GM12878 (cell line): ENCODE measurements around the gene ACOX1. TPM values are rescaled to one million over a fixed set of nuclear protein-coding genes. Genes with fewer than 3 reads are reported as not detected.

Experiments used
- ATAC-seq: fragments of 200-7000 bp; cut with Tn5 transposase; 3 replicates; pipeline ENCODE4 v1.9.1; 2020; ENCODE audit warnings: mild to moderate bottlenecking, moderate library complexity
- BruUV-seq: library from RNA; stranded (reverse); fragments of 400-500 nt; replicated peaks from 2 replicates; lab custom pipeline; 2021; lab: Mats Ljungman, UMichigan
- CTCF ChIA-PET: fragments of 300-600 bp; sonication (Branson Sonifier 250); formaldehyde crosslinking; extraction: SDS; loops from one replicate; lab custom pipeline; 2021; ENCODE audit warnings: inconsistent platforms; lab: Yijun Ruan, JAX
- POLR2A ChIA-PET: fragments of 350-600 bp; formaldehyde crosslinking; extraction: SDS; loops from one replicate; lab custom pipeline; 2021; ENCODE audit warnings: inconsistent platforms; lab: Charles Lee
- RAD21 ChIA-PET: fragments of 300-600 bp; sonication (Branson Sonifier 250); formaldehyde crosslinking; loops from one replicate; lab custom pipeline; 2023; ENCODE audit warnings: antibody characterized with exemption; ENCODE audit not compliant: unreplicated experiment; lab: Charles Lee
- SMC1A ChIA-PET: fragments of 300-600 bp; sonication (Branson Sonifier 250); formaldehyde crosslinking; loops from one replicate; lab custom pipeline; 2023; ENCODE audit not compliant: unreplicated experiment, uncharacterized antibody; lab: Charles Lee
- DNase-seq: peaks from one replicate; pipeline ENCODE4 v3.0.0-alpha.2; 2011; ENCODE audit warnings: low read depth, low spot score
- FAIRE-seq: peaks from 3 replicates; lab custom pipeline; 2011; peaks lifted over from hg19 to GRCh38; lab: Jason Lieb, UNC
- H2AFZ ChIP-seq: 2 replicates; pipeline ENCODE4 v1.6.0; 2011; ENCODE audit warnings: low read depth, low read length, control low read depth; ENCODE audit not compliant: control insufficient read depth
- H3K27ac ChIP-seq: 2 replicates; pipeline ENCODE4 v1.5.1; 2011; ENCODE audit warnings: control low read depth; ENCODE audit not compliant: control insufficient read depth, insufficient read depth
- H3K27me3 ChIP-seq, 2 experiments: replicated peaks in 1 of 2; 2 replicates each; pipeline versions ENCODE4 v1.6.0 to v1.6.1; 2011; ENCODE audit warnings: low read length in 1 of 2; ENCODE audit not compliant: control insufficient read depth in 2 of 2, insufficient read depth in 2 of 2
- H3K36me3 ChIP-seq, 2 experiments: 2 replicates each; pipeline ENCODE4 v1.5.1; 2011; ENCODE audit warnings: low read length in 1 of 2; ENCODE audit not compliant: control insufficient read depth in 2 of 2, insufficient read depth in 2 of 2
- H3K4me1 ChIP-seq: 2 replicates; pipeline ENCODE4 v1.6.1; 2011; ENCODE audit warnings: mild to moderate bottlenecking, low read length, moderate library complexity, mixed read lengths; ENCODE audit not compliant: control insufficient read depth, insufficient read depth
- H3K4me2 ChIP-seq: 2 replicates; pipeline ENCODE4 v1.6.0; 2011; ENCODE audit warnings: control low read depth; ENCODE audit not compliant: control insufficient read depth, insufficient read depth
- H3K4me3 ChIP-seq: fragments of 200-600 bp; sonication (generic); 2 replicates; pipeline ENCODE4 v1.5.1; 2016
- H3K79me2 ChIP-seq: 2 replicates; pipeline ENCODE4 v1.6.0; 2011; ENCODE audit warnings: low read length; ENCODE audit not compliant: control insufficient read depth, insufficient read depth
- H3K9ac ChIP-seq: 2 replicates; pipeline ENCODE4 v1.8.0; 2011; ENCODE audit warnings: low read length, control low read depth, mixed read lengths; ENCODE audit not compliant: control insufficient read depth, insufficient read depth
- H3K9me3 ChIP-seq: replicated peaks from 3 replicates; pipeline ENCODE4 v1.5.1; 2011; ENCODE audit warnings: mild to moderate bottlenecking, low read length; ENCODE audit not compliant: control insufficient read depth, insufficient read depth
- H4K20me1 ChIP-seq: 2 replicates; pipeline ENCODE4 v1.6.0; 2011; ENCODE audit not compliant: control insufficient read depth, insufficient read depth
- CHD4 ChIP-seq: fragments of 200-600 bp; sonication (generic); IDR thresholded peaks from 2 replicates; pipeline ENCODE4 v1.6.1; 2016; ENCODE audit warnings: mild to moderate bottlenecking
- EP300 ChIP-seq, 2 experiments: fragments of 150-350 bp in 1 of 2; IDR thresholded peaks; 2 replicates each; pipeline ENCODE4 v1.6.1; 2011 to 2012; ENCODE audit warnings: low read depth in 2 of 2, low read length in 2 of 2, borderline replicate concordance in 1 of 2, improper control_type of control experiment in 1 of 2, inconsistent platforms in 1 of 2; ENCODE audit not compliant: control insufficient read depth in 1 of 2
- GATAD2B ChIP-seq: fragments of 450-650 bp; conservative IDR thresholded peaks from 2 replicates; pipeline ENCODE4 v1.6.1; 2017; ENCODE audit warnings: low read depth, mild to moderate bottlenecking, moderate library complexity
- HDAC6 ChIP-seq: fragments of 200-600 bp; sonication (generic); IDR thresholded peaks from one replicate; pipeline ENCODE4 v1.8.0; 2017; ENCODE audit warnings: antibody characterized with exemption; ENCODE audit not compliant: unreplicated experiment
- NFXL1 ChIP-seq: fragments of 450-650 bp; IDR thresholded peaks from 2 replicates; pipeline ENCODE4 v1.6.1; 2017; ENCODE audit warnings: antibody characterized with exemption, mild to moderate bottlenecking, borderline replicate concordance
- SIX5 ChIP-seq: IDR thresholded peaks from 2 replicates; pipeline ENCODE4 v1.6.1; 2011; ENCODE audit warnings: mild to moderate bottlenecking, low read depth, low read length, moderate library complexity; ENCODE audit not compliant: severe bottlenecking
- SUPT20H ChIP-seq: IDR thresholded peaks from 2 replicates; pipeline ENCODE4 v1.6.1; 2011; ENCODE audit warnings: low read depth, mild to moderate bottlenecking, low read length, moderate library complexity, borderline replicate concordance; ENCODE audit not compliant: control insufficient read depth
- TAF1 ChIP-seq: IDR thresholded peaks from 2 replicates; pipeline ENCODE4 v1.6.1; 2011; ENCODE audit warnings: mild to moderate bottlenecking, low read depth, low read length, borderline replicate concordance
- WRNIP1 ChIP-seq: IDR thresholded peaks from 2 replicates; pipeline ENCODE4 v1.6.1; 2011; ENCODE audit warnings: low read depth, low read length, improper control_type of control experiment, borderline replicate concordance
- ZBED1 ChIP-seq: IDR thresholded peaks from 2 replicates; pipeline ENCODE4 v1.6.1; 2016; ENCODE audit warnings: borderline replicate concordance
- WGBS: methylation state at CpG from one replicate; pipeline ENCODE4 v1.1.6; 2016; ENCODE audit warnings: low lambda C conversion rate; ENCODE audit not compliant: insufficient replicate concordance, insufficient coverage; ENCODE audit errors: missing lambda C conversion rate; 5-methylcytosine and 5-hydroxymethylcytosine counted together
- in situ Hi-C: fragments of 300-500 bp; cut with MboI; formaldehyde crosslinking; loops from 9 replicates; pipeline ENCODE4 v1.14.3; 2018; ENCODE audit warnings: mixed read lengths
- intact Hi-C: fragments of 100-400 bp; cut with micrococcal nuclease; formaldehyde crosslinking; loops from one replicate; pipeline ENCODE4 v1.14.2; 2022; ENCODE audit not compliant: unreplicated experiment
- polyA plus RNA-seq, 11 experiments: library from polyadenylated mRNA; depleted of rRNA in 4 of 11; unstranded in 6 of 11; stranded (reverse) in 5 of 11; fragments of >200 nt; fragmentation: Nextera tagmentation in 4 of 11; fragmentation: Illumina TruSeq in 1 of 11; extraction: Ambion mirVana in 4 of 11; extraction: Trizol in 1 of 11; gene quantifications; 1 replicate in 1 of 11; 2 replicates in 10 of 11; pipeline versions ENCODE4 v1.2.1 to v1.2.3, GENCODE V29; 2011 to 2016; ENCODE audit warnings: inconsistent platforms in 2 of 11, missing spikeins in 2 of 11, low read depth in 1 of 11
- total RNA-seq, 4 experiments: library from RNA; depleted of rRNA in 3 of 4; stranded (reverse); fragments of >200 nt in 3 of 4; fragmentation: Illumina TruSeq in 1 of 4; extraction: Trizol in 1 of 4; gene quantifications; 2 replicates each; pipeline versions ENCODE4 v1.2.1 to v1.2.3, GENCODE V29; 2013 to 2021
- TF ChIP-seq, protein P1 (sequence below): IDR thresholded peaks from 2 replicates; pipeline ENCODE4 v1.6.1; 2011; ENCODE audit warnings: low read depth, mild to moderate bottlenecking, low read length, moderate library complexity, borderline replicate concordance; ENCODE audit errors: extremely low read depth
- TF ChIP-seq, protein P2 (sequence below): fragments of 450-650 bp; formaldehyde crosslinking; IDR thresholded peaks from 2 replicates; pipeline ENCODE4 v1.5.0; 2022; ENCODE audit warnings: mild to moderate bottlenecking, missing genetic modification characterization
- TF ChIP-seq, protein P3 (sequence below): IDR thresholded peaks from 2 replicates; pipeline ENCODE4 v1.6.1; 2012; ENCODE audit warnings: improper control_type of control experiment, low read depth, low read length; ENCODE audit not compliant: insufficient replicate concordance

Gene ACOX1
- total and polyA plus RNA-seq, 10 of the 15 experiments (the other 5 are each of a cell fraction or from before 2014, with no cell fraction given) = 6.5 to 26.2 (median 21.6) TPM

DNA sequence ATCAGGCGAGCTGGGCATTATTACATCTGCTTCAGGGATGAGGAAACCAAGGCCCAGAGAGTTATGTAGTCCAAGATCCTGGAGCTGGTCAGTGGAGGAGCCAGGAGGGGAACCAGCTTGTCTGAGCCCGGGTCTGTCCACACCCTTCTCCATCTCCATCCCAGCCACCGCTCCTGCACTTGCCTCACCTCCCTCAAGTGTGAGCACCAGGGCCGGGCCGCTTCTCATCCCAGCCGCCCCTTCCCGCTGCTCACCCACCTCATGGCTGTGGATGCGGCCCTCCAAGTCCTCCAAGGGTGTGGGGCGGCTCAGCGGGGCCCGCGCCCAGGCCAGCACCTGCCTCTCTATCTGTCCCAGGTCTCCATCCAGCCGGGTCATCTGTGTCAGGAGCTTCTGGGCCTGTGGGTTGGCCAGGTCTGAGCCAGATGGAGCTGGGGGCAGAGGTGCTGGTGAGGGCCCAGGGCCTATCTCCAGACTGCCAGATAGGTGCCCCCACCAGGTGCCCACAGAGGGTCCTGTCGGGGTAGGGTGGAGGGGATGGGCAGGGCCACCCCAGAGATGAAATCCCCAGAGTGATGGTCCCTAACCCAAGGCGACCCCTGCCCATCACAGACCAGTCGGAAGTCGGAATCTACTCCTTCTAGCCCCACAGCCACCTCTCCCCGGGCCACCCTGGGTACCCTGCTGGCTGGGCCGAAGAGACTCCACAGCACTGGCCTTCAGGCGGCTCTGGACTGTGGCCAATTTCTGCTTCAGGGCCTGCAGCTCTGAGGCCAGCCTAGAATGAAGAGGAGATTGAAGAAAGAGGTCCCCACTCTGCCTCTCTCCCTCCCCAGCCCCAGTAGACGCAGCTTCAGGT is 38.7 kb upstream of the ACOX1 start:
- no peak overlapping the region for H3K9ac ChIP-seq
- no peak for TF ChIP-seq SIX5
- no peak for TF ChIP-seq NFXL1
- no peak for TF ChIP-seq HDAC6
- TF ChIP-seq, protein P1, sequence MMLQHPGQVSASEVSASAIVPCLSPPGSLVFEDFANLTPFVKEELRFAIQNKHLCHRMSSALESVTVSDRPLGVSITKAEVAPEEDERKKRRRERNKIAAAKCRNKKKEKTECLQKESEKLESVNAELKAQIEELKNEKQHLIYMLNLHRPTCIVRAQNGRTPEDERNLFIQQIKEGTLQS = no peak
- no peak for TF ChIP-seq WRNIP1
- TF ChIP-seq CHD4 = no peak
- TF ChIP-seq ZBED1 = no peak
- TF ChIP-seq, protein P2, sequence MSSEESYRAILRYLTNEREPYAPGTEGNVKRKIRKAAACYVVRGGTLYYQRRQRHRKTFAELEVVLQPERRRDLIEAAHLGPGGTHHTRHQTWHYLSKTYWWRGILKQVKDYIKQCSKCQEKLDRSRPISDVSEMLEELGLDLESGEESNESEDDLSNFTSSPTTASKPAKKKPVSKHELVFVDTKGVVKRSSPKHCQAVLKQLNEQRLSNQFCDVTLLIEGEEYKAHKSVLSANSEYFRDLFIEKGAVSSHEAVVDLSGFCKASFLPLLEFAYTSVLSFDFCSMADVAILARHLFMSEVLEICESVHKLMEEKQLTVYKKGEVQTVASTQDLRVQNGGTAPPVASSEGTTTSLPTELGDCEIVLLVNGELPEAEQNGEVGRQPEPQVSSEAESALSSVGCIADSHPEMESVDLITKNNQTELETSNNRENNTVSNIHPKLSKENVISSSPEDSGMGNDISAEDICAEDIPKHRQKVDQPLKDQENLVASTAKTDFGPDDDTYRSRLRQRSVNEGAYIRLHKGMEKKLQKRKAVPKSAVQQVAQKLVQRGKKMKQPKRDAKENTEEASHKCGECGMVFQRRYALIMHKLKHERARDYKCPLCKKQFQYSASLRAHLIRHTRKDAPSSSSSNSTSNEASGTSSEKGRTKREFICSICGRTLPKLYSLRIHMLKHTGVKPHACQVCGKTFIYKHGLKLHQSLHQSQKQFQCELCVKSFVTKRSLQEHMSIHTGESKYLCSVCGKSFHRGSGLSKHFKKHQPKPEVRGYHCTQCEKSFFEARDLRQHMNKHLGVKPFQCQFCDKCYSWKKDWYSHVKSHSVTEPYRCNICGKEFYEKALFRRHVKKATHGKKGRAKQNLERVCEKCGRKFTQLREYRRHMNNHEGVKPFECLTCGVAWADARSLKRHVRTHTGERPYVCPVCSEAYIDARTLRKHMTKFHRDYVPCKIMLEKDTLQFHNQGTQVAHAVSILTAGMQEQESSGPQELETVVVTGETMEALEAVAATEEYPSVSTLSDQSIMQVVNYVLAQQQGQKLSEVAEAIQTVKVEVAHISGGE = no peak
- TF ChIP-seq SUPT20H = no peak
- no peak for TF ChIP-seq GATAD2B
- TF ChIP-seq, protein P3, sequence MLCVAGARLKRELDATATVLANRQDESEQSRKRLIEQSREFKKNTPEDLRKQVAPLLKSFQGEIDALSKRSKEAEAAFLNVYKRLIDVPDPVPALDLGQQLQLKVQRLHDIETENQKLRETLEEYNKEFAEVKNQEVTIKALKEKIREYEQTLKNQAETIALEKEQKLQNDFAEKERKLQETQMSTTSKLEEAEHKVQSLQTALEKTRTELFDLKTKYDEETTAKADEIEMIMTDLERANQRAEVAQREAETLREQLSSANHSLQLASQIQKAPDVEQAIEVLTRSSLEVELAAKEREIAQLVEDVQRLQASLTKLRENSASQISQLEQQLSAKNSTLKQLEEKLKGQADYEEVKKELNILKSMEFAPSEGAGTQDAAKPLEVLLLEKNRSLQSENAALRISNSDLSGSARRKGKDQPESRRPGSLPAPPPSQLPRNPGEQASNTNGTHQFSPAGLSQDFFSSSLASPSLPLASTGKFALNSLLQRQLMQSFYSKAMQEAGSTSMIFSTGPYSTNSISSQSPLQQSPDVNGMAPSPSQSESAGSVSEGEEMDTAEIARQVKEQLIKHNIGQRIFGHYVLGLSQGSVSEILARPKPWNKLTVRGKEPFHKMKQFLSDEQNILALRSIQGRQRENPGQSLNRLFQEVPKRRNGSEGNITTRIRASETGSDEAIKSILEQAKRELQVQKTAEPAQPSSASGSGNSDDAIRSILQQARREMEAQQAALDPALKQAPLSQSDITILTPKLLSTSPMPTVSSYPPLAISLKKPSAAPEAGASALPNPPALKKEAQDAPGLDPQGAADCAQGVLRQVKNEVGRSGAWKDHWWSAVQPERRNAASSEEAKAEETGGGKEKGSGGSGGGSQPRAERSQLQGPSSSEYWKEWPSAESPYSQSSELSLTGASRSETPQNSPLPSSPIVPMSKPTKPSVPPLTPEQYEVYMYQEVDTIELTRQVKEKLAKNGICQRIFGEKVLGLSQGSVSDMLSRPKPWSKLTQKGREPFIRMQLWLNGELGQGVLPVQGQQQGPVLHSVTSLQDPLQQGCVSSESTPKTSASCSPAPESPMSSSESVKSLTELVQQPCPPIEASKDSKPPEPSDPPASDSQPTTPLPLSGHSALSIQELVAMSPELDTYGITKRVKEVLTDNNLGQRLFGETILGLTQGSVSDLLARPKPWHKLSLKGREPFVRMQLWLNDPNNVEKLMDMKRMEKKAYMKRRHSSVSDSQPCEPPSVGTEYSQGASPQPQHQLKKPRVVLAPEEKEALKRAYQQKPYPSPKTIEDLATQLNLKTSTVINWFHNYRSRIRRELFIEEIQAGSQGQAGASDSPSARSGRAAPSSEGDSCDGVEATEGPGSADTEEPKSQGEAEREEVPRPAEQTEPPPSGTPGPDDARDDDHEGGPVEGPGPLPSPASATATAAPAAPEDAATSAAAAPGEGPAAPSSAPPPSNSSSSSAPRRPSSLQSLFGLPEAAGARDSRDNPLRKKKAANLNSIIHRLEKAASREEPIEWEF = no peak
- no peak for TF ChIP-seq TAF1
- no peak for TF ChIP-seq EP300 (IDR thresholded peaks at IDR 0.05; ENCODE audit: borderline replicate concordance in 1 of 2, control insufficient read depth in 1 of 2, low read depth in 2 of 2, low read length in 2 of 2)

More for the DNA sequence above, 38.7 kb upstream of the ACOX1 start:
- RAD21 ChIA-PET = interaction anchor here (1.5 to 1.9 kb wide), 2 partner anchors 16 to 282 kb away, joined by 3 to 5 read pairs; no protein-coding TSS in a partner anchor
- Histone ChIP-seq H3K4me1 (no peaks in the 10 kb centered on the region), H3K79me2 (no peaks in the 10 kb centered on the region), H2AFZ (no peak overlapping the region), H3K27me3 (no peaks in the 10 kb centered on the region), H3K36me3 (no peaks in the 10 kb centered on the region), H4K20me1 (no peaks in the 10 kb centered on the region), H3K4me2 (no peak overlapping the region), H3K4me3 (no peak overlapping the region), H3K27ac (no peak overlapping the region), H3K9me3 (no peaks in the 10 kb centered on the region)
- no peak for FAIRE-seq
- no TSS peak for BruUV-seq
- 48% methylated on average over 21 of the region's 21 CpGs for WGBS
- no peak for DNase-seq
- POLR2A ChIA-PET = no interaction called here
- intact Hi-C loops (no loop called here), in situ Hi-C loops (no loop called here)
- ATAC-seq = no peak
- SMC1A ChIA-PET = interaction anchor here (1.2 kb wide), 1 partner anchor 15 kb away, joined by 3 read pairs; no protein-coding TSS in a partner anchor
- CTCF ChIA-PET = interaction anchor here (1.7 to 2.1 kb wide), 2 partner anchors 262 to 281 kb away, joined by 7 to 9 read pairs; no protein-coding TSS in a partner anchor
